Keratinocyte (primary cell): ENCODE results near the gene AP4M1.

Source experiments
- CTCF ChIP-seq, 3 experiments: IDR thresholded peaks in 1 of 3; conservative IDR thresholded peaks in 1 of 3; optimal IDR thresholded peaks in 1 of 3; 2 replicates in 2 of 3; 3 replicates in 1 of 3; pipeline versions ENCODE3 to v1.5.1; 2011; ENCODE audit warnings: low read length in 3 of 3, mild to moderate bottlenecking in 3 of 3, moderate library complexity in 2 of 3, control low read depth in 1 of 3, inconsistent platforms in 1 of 3; ENCODE audit not compliant: insufficient read depth in 2 of 3; ENCODE audit errors: extremely low read depth in 1 of 3
- EZH2 ChIP-seq: IDR thresholded peaks from one replicate; pipeline ENCODE4 v1.6.1; 2012; ENCODE audit warnings: inconsistent platforms, mild to moderate bottlenecking, low read length, moderate library complexity

GRCh38 chr7:100074841-100075240, 26.6 kb upstream of the AP4M1 start:
- no peak for TF ChIP-seq CTCF (optimal IDR thresholded peaks at IDR 0.05 in 1 of 3, IDR thresholded peaks at IDR 0.05 in 1 of 3, conservative IDR thresholded peaks at IDR 0.05 in 1 of 3; ENCODE audit: extremely low read depth in 1 of 3, insufficient read depth in 2 of 3, low read length in 3 of 3)
- no peak for TF ChIP-seq EZH2
